Progenitor cell of endocrine pancreas (in vitro differentiated cells): ENCODE data around the gene NDST4. TPM values are rescaled to one million over a fixed set of nuclear protein-coding genes. Genes with fewer than 3 reads are reported as not detected.

Experiments used
- DNase-seq: peaks from one replicate; pipeline ENCODE4 v3.0.0; 2021; ENCODE audit warnings: low spot score; ENCODE audit not compliant: unreplicated experiment
- H3K27ac Mint-ChIP-seq: 2 replicates; pipeline ENCODE4 v1.8.0; 2021; ENCODE audit warnings: mild to moderate bottlenecking, moderate library complexity, mixed read lengths
- H3K27me3 Mint-ChIP-seq: 2 replicates; pipeline ENCODE4 v1.8.0; 2021; ENCODE audit warnings: mixed read lengths
- H3K36me3 Mint-ChIP-seq: 2 replicates; pipeline ENCODE4 v1.8.0; 2022; ENCODE audit warnings: mixed read lengths; ENCODE audit not compliant: insufficient read depth
- H3K4me1 Mint-ChIP-seq: 2 replicates; pipeline ENCODE4 v1.8.0; 2021; ENCODE audit warnings: low read depth, mixed read lengths
- H3K4me3 Mint-ChIP-seq: 2 replicates; pipeline ENCODE4 v1.8.0; 2021; ENCODE audit warnings: low read depth, mild to moderate bottlenecking, moderate library complexity, mixed read lengths
- H3K9me3 Mint-ChIP-seq: 2 replicates; pipeline ENCODE4 v1.8.0; 2021; ENCODE audit warnings: low read depth, mixed read lengths
- total RNA-seq: library from RNA; stranded (reverse); gene quantifications from 2 replicates; pipeline ENCODE4 v1.2.1, GENCODE V29; 2021
- TF ChIP-seq, protein P1 (sequence below): fragments of 200-600 bp; sonication (generic); IDR thresholded peaks from one replicate; pipeline ENCODE4 v1.5.0; 2021; ENCODE audit warnings: antibody characterized with exemption, mild to moderate bottlenecking; ENCODE audit not compliant: unreplicated experiment

NDST4 gene
- total RNA-seq, 1 donor from 2014 or later = 0.14 TPM

GRCh38 chr4:114921191-114921590 lies 192.2 kb downstream of the NDST4 start:
- H3K27ac Mint-ChIP-seq = no peak overlapping the region

DNA sequence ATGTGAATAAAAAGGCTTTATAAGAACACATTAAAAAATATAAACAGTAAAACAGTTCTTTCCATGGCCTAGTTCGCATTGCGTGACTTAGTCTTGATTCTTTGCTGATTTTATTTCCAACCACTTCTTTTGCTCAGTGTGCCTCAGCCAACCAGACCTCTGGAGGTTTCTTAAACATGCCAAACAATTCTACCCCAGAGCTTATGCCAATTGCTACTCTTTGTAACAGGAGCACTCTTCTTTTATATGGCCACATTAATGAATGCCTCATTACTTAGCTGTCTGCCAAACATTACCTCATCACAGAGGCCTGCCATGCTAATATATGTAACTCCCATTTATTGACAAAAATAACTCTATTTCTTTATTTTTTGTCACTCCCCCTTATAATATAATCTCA lies 202.3 kb downstream of the NDST4 start:
- H3K36me3 Mint-ChIP-seq = no peaks in the 10 kb centered on the region
- no peak for DNase-seq
- no peaks in the 10 kb centered on the region for H3K27me3 Mint-ChIP-seq
- TF ChIP-seq, protein P1, sequence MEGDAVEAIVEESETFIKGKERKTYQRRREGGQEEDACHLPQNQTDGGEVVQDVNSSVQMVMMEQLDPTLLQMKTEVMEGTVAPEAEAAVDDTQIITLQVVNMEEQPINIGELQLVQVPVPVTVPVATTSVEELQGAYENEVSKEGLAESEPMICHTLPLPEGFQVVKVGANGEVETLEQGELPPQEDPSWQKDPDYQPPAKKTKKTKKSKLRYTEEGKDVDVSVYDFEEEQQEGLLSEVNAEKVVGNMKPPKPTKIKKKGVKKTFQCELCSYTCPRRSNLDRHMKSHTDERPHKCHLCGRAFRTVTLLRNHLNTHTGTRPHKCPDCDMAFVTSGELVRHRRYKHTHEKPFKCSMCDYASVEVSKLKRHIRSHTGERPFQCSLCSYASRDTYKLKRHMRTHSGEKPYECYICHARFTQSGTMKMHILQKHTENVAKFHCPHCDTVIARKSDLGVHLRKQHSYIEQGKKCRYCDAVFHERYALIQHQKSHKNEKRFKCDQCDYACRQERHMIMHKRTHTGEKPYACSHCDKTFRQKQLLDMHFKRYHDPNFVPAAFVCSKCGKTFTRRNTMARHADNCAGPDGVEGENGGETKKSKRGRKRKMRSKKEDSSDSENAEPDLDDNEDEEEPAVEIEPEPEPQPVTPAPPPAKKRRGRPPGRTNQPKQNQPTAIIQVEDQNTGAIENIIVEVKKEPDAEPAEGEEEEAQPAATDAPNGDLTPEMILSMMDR = no peak
- no peak overlapping the region for H3K27ac Mint-ChIP-seq
- H3K4me1 Mint-ChIP-seq = peaks cover 5% of the 10 kb centered on the region
- H3K4me3 Mint-ChIP-seq = no peak overlapping the region
- H3K9me3 Mint-ChIP-seq = no peaks in the 10 kb centered on the region

More at GRCh38 chr4:114921191-114921590, 192.2 kb downstream of the NDST4 start:
- Mint-ChIP-seq H3K27me3 (no peaks in the 10 kb centered on the region), H3K9me3 (no peaks in the 10 kb centered on the region), H3K36me3 (no peaks in the 10 kb centered on the region), H3K4me1 (peaks cover 22% of the 10 kb centered on the region), H3K4me3 (no peak overlapping the region)
- no peak for DNase-seq
- TF ChIP-seq, protein P1 = no peak

DNA sequence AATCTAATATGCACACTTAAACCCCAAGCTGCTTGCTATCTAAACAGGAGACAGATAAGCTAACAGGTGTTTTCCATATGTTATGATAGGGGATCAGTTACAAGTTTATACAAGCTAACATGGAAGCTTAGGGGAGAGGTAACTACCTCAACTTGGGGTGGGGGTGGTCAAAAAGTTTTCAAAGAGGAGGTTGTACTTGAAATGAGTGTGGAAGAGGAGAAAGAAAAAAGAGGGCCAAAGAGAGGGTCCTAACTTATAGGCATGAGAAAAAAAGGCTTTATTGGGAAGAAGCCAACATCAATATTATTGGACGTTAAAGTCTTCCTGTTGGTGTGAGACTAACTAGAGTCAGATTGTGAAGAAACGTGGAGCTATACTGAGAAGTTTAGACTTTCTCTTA lies 205.9 kb downstream of the NDST4 start:
- H3K9me3 Mint-ChIP-seq = no peaks in the 10 kb centered on the region
- no peak overlapping the region for H3K4me3 Mint-ChIP-seq
- no peaks in the 10 kb centered on the region for H3K36me3 Mint-ChIP-seq
- DNase-seq = no peak
- H3K27ac Mint-ChIP-seq = no peak overlapping the region
- no peaks in the 10 kb centered on the region for H3K27me3 Mint-ChIP-seq
- TF ChIP-seq, protein P1 = no peak
- peaks cover 6% of the 10 kb centered on the region for H3K4me1 Mint-ChIP-seq

DNA sequence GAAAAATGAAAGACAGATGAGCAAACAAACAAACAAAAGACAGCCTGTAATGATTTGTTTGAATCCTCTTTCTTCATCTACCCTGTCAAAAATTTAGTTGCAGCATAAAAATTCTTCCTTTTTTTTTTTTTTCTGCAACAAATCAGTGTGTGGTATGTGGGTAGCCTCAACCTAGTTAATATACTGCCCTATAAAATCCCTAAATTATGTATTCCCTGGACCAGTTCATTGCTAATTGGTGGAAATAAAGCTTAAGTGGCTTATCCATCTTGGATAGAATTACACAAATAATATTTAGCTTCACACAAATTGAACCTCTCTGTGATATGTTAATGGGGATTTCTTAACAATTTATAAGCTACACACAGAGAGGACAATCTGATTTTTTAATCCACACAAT lies 208.4 kb downstream of the NDST4 start:
- H3K4me3 Mint-ChIP-seq = no peak overlapping the region
- TF ChIP-seq, protein P1 = no peak
- H3K27ac Mint-ChIP-seq = no peak overlapping the region

GRCh38 chr4:114900934-114901333 lies 212.5 kb downstream of the NDST4 start:
- Mint-ChIP-seq H3K9me3 (no peaks in the 10 kb centered on the region), H3K36me3 (no peaks in the 10 kb centered on the region), H3K4me1 (peaks cover 1% of the 10 kb centered on the region), H3K27me3 (no peaks in the 10 kb centered on the region), H3K4me3 (no peak overlapping the region), H3K27ac (no peak overlapping the region)
- TF ChIP-seq, protein P1 = no peak
- DNase-seq = no peak

More for the DNA sequence above, 208.4 kb downstream of the NDST4 start:
- H3K9me3 Mint-ChIP-seq = no peaks in the 10 kb centered on the region
- no peaks in the 10 kb centered on the region for H3K36me3 Mint-ChIP-seq
- DNase-seq = no peak
- no peaks in the 10 kb centered on the region for H3K27me3 Mint-ChIP-seq
- H3K4me1 Mint-ChIP-seq = peaks cover 6% of the 10 kb centered on the region
